Ishikawa (cell line): ENCODE results near the gene EVI5.

Experiments
- EGR1 ChIP-seq: IDR thresholded peaks from 2 replicates; pipeline ENCODE4 v1.6.1; 2012
- EP300 ChIP-seq: IDR thresholded peaks from 2 replicates; pipeline ENCODE4 v1.6.1; 2012; ENCODE audit warnings: borderline replicate concordance
- REST ChIP-seq: IDR thresholded peaks from 2 replicates; pipeline ENCODE4 v1.6.1; 2012; ENCODE audit warnings: low read depth, mild to moderate bottlenecking
- TAF1 ChIP-seq: IDR thresholded peaks from 2 replicates; pipeline ENCODE4 v1.6.1; 2012; ENCODE audit warnings: low read depth, mild to moderate bottlenecking
- USF1 ChIP-seq: IDR thresholded peaks from 2 replicates; pipeline ENCODE4 v1.6.1; 2012
- YY1 ChIP-seq: IDR thresholded peaks from 2 replicates; pipeline ENCODE4 v1.6.1; 2012; ENCODE audit warnings: low read depth

- TF ChIP-seq REST (no peak), YY1 (no peak), USF1 (no peak), TAF1 (no peak), EP300 (no peak), EGR1 (no peak)
Measured at GRCh38 chr1:92509619-92510018, 275.3 kb downstream of the EVI5 start.
